Adrenal gland (tissue), 5 donors: ENCODE data around the gene CHRNB4.
A peak's percentile ranks its signal among the peaks of the same experiment; 100 is the strongest.

Experiments used
- CTCF ChIP-seq, 6 experiments: fragments of 450-650 bp in 4 of 6; fragments of 200-600 bp in 2 of 6; sonication (generic) in 1 of 6; IDR thresholded peaks; 1 replicate in 5 of 6; 2 replicates in 1 of 6; pipeline versions ENCODE4 v1.5.1 to v1.8.0; 2016 to 2021; ENCODE audit warnings: antibody characterized with exemption in 6 of 6, mild to moderate bottlenecking in 2 of 6, moderate library complexity in 1 of 6
- POLR2A ChIP-seq, 2 donors: fragments of 450-650 bp; IDR thresholded peaks; one replicate each; pipeline ENCODE4 v1.6.1; 2017; ENCODE audit warnings: antibody characterized with exemption in 2 of 2, mild to moderate bottlenecking in 2 of 2, moderate library complexity in 1 of 2
- donor health status: DM: no; HTN: no; CAD: no.

- TF ChIP-seq CTCF (IDR thresholded peaks at IDR 0.05) (peak in 1 of 6 experiments; percentile 8), POLR2A (IDR thresholded peaks at IDR 0.05) (no peak)
Measured at GRCh38 chr15:78620021-78620526, 20.9 kb downstream of the CHRNB4 start.
